Measurements from ENCODE around the gene IFNLR1.

DNA sequence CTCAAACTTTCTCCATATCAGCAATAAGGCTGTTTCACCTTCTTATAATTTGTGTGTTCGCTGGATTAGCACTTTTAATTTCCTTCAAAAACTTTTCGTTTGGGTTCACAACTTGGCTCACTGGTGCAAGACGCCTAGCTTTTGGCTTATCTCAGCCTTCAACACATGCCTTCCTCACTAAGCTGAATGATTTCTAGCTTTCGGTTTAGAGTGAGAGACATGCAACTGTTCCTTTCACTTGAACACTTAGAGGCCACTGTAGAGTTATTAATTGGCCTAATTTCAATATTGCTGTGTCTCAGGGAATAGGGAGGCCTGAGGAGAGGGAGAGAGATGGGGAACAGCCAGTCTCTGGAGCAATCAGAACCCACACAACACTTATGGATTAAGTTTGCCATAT, 41.2 kb upstream of the IFNLR1 start:
- TF ChIP-seq POLR2AphosphoS5 (IDR thresholded peaks at IDR 0.05) (no peak), POLR2A (IDR thresholded peaks at IDR 0.05) (no peak), EP300 (IDR thresholded peaks at IDR 0.05; ENCODE audit: low read depth) (no peak)
- TF ChIP-seq, protein P1, sequence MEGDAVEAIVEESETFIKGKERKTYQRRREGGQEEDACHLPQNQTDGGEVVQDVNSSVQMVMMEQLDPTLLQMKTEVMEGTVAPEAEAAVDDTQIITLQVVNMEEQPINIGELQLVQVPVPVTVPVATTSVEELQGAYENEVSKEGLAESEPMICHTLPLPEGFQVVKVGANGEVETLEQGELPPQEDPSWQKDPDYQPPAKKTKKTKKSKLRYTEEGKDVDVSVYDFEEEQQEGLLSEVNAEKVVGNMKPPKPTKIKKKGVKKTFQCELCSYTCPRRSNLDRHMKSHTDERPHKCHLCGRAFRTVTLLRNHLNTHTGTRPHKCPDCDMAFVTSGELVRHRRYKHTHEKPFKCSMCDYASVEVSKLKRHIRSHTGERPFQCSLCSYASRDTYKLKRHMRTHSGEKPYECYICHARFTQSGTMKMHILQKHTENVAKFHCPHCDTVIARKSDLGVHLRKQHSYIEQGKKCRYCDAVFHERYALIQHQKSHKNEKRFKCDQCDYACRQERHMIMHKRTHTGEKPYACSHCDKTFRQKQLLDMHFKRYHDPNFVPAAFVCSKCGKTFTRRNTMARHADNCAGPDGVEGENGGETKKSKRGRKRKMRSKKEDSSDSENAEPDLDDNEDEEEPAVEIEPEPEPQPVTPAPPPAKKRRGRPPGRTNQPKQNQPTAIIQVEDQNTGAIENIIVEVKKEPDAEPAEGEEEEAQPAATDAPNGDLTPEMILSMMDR (IDR thresholded peaks at IDR 0.05), result no peak

All from transverse colon (tissue), 4 donors.